Measurements from ENCODE around the gene TRMU.

DNA sequence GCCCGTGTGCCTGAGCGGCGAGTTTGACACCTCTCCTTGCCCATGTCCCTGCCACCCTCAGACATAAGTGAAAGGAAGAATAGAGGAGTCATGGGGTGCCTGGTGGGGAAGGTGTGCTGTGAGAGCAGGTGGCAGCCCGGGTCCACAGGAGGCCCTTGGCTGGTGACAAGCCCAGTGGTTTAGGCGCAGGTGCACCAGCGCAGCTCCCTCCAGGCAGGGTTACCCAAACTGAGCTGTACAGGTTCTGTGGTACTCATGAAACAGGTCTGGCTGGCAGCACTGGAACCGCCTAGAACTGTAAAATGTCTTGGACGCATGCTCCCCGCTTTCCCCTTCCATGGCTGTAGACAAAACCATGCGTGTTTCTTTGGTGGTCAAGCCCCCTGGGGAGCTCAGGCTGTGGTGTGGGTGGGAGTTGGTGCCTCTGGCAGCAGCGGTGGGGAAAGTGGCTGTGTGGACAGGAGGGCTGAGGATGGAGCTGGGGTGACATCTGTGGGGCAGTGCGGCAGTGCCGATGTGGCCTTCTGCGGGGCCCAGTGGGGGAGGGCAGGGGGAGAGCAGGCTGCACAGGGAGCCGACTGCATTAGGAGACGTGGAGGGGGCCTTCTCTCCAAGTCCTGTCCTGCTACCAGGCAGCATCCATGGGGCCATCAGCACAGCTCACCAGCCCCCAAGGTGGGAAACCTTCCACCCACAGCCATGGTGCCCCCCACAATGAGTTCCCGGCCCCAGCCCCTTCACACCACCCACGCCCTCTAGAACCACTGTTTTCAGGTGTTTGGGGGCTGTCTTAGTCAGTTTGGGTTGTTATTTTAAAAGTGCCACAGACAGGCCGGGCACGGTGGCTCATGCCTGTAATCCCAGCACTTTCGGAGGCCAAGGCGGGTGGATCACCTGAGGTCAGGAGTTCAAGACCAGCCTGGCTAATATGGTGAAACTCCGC is 44.4 kb upstream of the TRMU start:
- TF ChIP-seq, protein P1, sequence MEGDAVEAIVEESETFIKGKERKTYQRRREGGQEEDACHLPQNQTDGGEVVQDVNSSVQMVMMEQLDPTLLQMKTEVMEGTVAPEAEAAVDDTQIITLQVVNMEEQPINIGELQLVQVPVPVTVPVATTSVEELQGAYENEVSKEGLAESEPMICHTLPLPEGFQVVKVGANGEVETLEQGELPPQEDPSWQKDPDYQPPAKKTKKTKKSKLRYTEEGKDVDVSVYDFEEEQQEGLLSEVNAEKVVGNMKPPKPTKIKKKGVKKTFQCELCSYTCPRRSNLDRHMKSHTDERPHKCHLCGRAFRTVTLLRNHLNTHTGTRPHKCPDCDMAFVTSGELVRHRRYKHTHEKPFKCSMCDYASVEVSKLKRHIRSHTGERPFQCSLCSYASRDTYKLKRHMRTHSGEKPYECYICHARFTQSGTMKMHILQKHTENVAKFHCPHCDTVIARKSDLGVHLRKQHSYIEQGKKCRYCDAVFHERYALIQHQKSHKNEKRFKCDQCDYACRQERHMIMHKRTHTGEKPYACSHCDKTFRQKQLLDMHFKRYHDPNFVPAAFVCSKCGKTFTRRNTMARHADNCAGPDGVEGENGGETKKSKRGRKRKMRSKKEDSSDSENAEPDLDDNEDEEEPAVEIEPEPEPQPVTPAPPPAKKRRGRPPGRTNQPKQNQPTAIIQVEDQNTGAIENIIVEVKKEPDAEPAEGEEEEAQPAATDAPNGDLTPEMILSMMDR (conservative IDR thresholded peaks at IDR 0.05; ENCODE audit: low read depth, low read length) = no peak
- TF ChIP-seq MXI1 (IDR thresholded peaks at IDR 0.05; ENCODE audit: borderline replicate concordance, low read depth, low read length) (no peak), POLR2A (IDR thresholded peaks at IDR 0.05; ENCODE audit: low read depth, low read length) (no peak)
